Lower lobe of right lung (tissue), 2 donors: ENCODE measurements around the gene POSTN. TPM values are rescaled to one million over a fixed set of nuclear protein-coding genes. Genes with fewer than 3 reads are reported as not detected.

ENCODE experiments used
- ATAC-seq, 2 donors: fragments of 200-7000 bp; cut with Tn5 transposase; one replicate each; pipeline ENCODE4 v1.9.1; 2020 to 2022; ENCODE audit warnings: mild to moderate bottlenecking in 2 of 2, moderate library complexity in 2 of 2
- DNase-seq: peaks from one replicate; pipeline ENCODE4 v3.0.0-alpha.2; 2020
- H3K27ac ChIP-seq: fragments of 200-600 bp; one replicate; pipeline ENCODE4 v1.8.0; 2022
- H3K27me3 ChIP-seq: fragments of 200-600 bp; one replicate; pipeline ENCODE4 v1.8.0; 2022; ENCODE audit warnings: low read depth
- H3K36me3 ChIP-seq: fragments of 200-600 bp; one replicate; pipeline ENCODE4 v1.8.0; 2022; ENCODE audit warnings: mild to moderate bottlenecking
- H3K4me1 ChIP-seq: fragments of 200-600 bp; one replicate; pipeline ENCODE4 v1.8.0; 2022
- H3K4me3 ChIP-seq: fragments of 200-600 bp; one replicate; pipeline ENCODE4 v1.8.0; 2022; ENCODE audit warnings: mild to moderate bottlenecking
- H3K9me3 ChIP-seq: fragments of 200-600 bp; one replicate; pipeline ENCODE4 v1.8.0; 2022
- intact Hi-C: fragments of 100-400 bp; cut with DNase I; formaldehyde crosslinking; loops from one replicate; pipeline ENCODE4 v1.11.0; 2022
- total RNA-seq: library from RNA; stranded (reverse); fragmentation: NEBNext Ultra II Directional; extraction: Animal tissue kit (Norgen Biotek cat#: 25700); gene quantifications from one replicate; pipeline ENCODE4 v1.2.1, GENCODE V29; 2021
- TF ChIP-seq, protein P1 (sequence below): fragments of 200-600 bp; IDR thresholded peaks from one replicate; pipeline ENCODE4 v1.8.0; 2022; ENCODE audit warnings: antibody characterized with exemption, mild to moderate bottlenecking
- donor health status: DM: no; HTN: yes; CAD: no; lungs with severe emphysema.

Gene POSTN
- total RNA-seq, 1 donor from 2014 or later, result 14.5 TPM

DNA sequence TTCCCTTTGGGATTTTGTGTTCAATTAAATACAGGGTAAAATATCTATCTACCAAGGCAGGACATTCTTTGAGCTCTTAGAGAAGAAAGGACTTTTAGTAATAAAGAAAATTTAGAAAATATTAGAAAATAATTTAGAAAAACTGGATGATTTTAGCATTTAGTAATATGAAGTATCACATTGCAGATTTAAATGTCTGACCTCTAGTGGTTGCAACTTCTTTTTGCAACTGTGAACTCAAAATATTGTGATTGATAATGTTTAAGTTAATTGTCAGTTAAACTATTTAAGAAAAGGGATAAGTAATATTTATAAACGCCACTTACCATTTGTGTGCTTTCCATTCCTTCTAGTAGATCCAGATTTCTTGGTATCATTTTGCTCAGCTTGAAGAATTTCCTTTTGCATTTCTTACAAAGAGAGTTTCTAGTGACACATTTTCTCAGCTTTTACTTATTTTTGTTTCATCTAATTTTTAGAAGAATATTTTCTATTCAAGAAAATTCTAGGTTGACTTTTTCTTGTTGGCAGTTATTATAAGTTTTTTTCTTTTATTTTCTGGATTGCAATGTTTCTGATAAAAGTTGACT, 10.3 kb upstream of the POSTN start:
- no peaks in the 10 kb centered on the region for H3K36me3 ChIP-seq
- ATAC-seq, result no peak
- TF ChIP-seq, protein P1, sequence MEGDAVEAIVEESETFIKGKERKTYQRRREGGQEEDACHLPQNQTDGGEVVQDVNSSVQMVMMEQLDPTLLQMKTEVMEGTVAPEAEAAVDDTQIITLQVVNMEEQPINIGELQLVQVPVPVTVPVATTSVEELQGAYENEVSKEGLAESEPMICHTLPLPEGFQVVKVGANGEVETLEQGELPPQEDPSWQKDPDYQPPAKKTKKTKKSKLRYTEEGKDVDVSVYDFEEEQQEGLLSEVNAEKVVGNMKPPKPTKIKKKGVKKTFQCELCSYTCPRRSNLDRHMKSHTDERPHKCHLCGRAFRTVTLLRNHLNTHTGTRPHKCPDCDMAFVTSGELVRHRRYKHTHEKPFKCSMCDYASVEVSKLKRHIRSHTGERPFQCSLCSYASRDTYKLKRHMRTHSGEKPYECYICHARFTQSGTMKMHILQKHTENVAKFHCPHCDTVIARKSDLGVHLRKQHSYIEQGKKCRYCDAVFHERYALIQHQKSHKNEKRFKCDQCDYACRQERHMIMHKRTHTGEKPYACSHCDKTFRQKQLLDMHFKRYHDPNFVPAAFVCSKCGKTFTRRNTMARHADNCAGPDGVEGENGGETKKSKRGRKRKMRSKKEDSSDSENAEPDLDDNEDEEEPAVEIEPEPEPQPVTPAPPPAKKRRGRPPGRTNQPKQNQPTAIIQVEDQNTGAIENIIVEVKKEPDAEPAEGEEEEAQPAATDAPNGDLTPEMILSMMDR, result peak; percentile 30
- no peak overlapping the region for H3K4me3 ChIP-seq
- DNase-seq, result no peak
- no peaks in the 10 kb centered on the region for H3K9me3 ChIP-seq
- no peak overlapping the region for H3K27ac ChIP-seq
- no peaks in the 10 kb centered on the region for H3K4me1 ChIP-seq
- intact Hi-C loops, result loop anchor here (10.0 kb wide), 1 partner anchor 504 kb away; the partner anchor contains the start of gene CSNK1A1L
- H3K27me3 ChIP-seq, result no peaks in the 10 kb centered on the region

DNA sequence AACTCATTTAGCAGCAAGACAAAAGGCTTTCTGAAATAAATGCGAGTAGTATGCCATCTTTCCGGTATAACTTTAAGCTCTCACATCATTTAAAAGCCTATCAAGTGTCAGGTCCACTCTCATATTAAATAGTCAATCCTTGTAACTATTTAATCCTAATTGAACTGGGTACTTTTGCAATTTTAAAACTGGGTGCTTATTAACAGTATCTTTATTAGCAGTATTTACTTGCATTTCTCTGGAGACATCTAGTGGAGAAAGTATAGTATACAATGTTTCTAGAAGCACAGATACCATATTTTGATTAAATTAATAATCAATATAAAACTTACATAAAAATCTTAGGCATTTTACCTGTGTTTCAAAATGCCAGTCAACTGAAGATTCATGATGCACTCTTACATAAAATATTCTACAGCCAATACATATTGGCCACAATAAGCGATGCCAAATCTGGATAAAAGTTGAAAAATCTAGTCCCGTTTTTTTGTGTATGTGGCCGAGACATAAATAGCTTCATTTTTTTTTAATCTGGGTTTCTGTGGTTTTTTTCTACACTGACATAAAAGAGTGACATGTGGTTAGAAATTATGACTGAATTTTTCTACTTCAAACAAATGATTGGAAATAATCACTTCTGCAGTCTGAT, 4.3 kb upstream of the POSTN start:
- TF ChIP-seq, protein P1, result peak; percentile 55
- Histone ChIP-seq H3K4me1 (no peaks in the 10 kb centered on the region), H3K36me3 (no peaks in the 10 kb centered on the region), H3K27ac (no peak overlapping the region), H3K9me3 (no peaks in the 10 kb centered on the region), H3K4me3 (no peak overlapping the region), H3K27me3 (no peaks in the 10 kb centered on the region)
- ATAC-seq, result no peak
- intact Hi-C loops, result loop anchor here (10.0 kb wide), 1 partner anchor 498 kb away; the partner anchor contains the start of gene CSNK1A1L
- DNase-seq, result no peak

DNA sequence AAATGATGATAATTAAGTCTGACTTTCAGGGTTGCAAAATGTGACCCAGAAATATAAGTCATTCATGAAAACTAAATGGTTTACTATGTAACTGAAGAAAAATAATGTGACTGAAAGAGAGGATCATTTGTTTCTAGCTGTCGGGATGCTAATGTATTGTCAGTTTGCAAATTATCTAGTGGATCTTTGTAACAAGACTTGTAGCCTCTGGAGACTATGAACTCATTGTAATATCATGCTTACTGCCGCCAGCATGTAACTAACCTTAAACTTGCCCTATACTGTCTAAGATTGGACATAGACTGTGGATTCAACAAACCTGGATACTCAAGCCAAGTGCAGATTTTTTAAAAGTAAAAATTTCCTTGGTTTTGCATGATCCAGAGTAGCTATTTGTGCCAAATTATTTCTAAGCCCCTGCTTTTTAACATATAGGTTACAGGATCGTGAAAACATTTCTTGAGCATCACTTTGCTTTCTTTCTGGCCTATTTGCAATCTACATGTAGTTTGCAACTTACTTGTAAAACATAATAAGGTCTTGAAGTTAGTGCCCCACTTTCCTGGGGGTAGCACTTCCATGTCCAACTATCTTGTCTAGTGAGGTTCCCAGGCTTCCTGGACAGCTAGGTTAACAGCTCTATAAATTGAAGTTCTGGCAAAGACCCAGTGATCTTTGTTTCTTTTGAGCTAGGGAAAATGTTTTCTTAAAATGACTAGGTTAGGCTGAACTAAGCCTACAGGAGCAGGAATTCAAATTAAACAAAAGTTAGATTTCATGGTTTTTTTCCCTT, 3.3 kb upstream of the POSTN start:
- Histone ChIP-seq H3K4me1 (no peaks in the 10 kb centered on the region), H3K4me3 (no peak overlapping the region), H3K36me3 (no peaks in the 10 kb centered on the region), H3K27ac (no peak overlapping the region), H3K27me3 (no peaks in the 10 kb centered on the region), H3K9me3 (no peaks in the 10 kb centered on the region)
- DNase-seq, result no peak
- intact Hi-C loops, result loop anchor here (10.0 kb wide), 1 partner anchor 497 kb away; the partner anchor contains the start of gene CSNK1A1L
- no peak for ATAC-seq
- TF ChIP-seq, protein P1, result no peak

DNA sequence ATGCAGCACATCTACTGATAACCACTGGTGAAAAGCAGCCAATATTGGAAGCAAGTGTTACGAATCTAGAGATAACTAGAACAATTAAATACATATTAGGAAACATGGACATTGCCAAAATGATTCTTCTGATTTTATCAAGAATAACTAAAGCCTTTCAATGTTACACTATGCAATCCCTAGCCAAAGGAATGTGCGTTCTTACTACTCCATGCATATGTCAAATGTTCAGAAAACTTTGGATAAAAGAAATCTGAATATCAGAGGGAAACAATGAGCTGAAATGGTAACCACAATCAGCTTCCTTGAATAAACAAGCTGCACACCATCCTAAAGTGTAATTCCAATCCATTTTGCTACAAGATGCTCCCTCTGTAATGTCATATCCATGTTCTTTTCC, 951 bp upstream of the POSTN start:
- Histone ChIP-seq H3K36me3 (no peaks in the 10 kb centered on the region), H3K9me3 (no peaks in the 10 kb centered on the region), H3K4me1 (no peaks in the 10 kb centered on the region), H3K4me3 (no peak overlapping the region), H3K27me3 (no peaks in the 10 kb centered on the region), H3K27ac (no peak overlapping the region)
- no peak for ATAC-seq
- no peak for DNase-seq
- intact Hi-C loops, result no loop called here
- TF ChIP-seq, protein P1, result no peak

DNA sequence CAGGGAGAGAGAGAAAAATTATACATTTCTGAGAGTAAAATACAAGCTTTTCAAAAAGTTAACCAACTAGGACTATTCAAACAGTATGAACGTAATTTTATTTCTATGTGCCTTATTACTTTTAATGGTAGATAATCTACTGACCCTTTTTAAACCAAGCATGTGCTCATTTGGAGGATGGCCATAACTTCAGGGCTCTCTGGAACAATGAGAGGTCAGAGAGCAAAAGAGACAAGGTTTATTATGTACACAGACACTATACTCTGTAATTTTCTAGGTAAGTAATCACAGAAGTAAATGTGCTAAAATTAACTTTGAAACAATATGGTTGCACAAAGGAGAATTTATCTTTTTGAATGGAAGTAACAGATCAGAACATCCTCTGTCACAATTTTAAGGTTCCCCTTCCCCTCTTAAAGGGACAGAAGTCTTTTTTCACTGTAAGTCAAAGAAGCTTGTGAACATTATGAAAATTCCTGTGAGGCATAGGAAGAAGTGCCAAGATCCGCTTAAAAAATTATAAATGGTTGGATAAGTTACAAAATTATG, 1.0 kb downstream of the POSTN start:
- TF ChIP-seq, protein P1, result no peak
- H3K27ac ChIP-seq, result no peak overlapping the region

More for the DNA sequence above, 1.0 kb downstream of the POSTN start:
- Histone ChIP-seq H3K4me3 (peak overlapping the region; percentile 18), H3K27me3 (no peaks in the 10 kb centered on the region), H3K9me3 (no peaks in the 10 kb centered on the region), H3K36me3 (no peaks in the 10 kb centered on the region), H3K4me1 (no peaks in the 10 kb centered on the region)
- no peak for DNase-seq
- ATAC-seq, result no peak
- intact Hi-C loops, result no loop called here
